ENCODE results near the gene PPP1R9B.

PPP1R9B gene

DNA sequence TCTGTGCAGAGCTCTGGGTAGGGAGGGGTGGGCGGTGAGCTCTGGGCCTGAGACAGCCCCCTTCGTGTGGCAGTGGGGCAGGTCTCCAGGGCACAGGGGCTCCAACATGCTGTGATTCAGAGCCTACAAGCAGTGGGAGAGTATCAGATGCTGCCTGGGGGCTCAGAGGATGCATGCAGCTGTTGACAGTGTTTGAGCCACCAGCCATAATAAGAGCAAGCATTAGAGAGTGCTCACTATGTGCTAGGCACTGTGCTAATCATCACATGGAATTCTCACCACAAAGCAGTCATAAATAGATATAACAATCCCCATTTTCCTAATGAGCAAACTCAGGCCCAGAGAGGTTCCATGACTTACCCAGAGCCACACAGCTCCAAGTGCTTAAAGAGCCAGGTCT lies 47.2 kb downstream of the PPP1R9B start:
- DNase-seq (ENCODE audit: low spot score) = no peak

DNA sequence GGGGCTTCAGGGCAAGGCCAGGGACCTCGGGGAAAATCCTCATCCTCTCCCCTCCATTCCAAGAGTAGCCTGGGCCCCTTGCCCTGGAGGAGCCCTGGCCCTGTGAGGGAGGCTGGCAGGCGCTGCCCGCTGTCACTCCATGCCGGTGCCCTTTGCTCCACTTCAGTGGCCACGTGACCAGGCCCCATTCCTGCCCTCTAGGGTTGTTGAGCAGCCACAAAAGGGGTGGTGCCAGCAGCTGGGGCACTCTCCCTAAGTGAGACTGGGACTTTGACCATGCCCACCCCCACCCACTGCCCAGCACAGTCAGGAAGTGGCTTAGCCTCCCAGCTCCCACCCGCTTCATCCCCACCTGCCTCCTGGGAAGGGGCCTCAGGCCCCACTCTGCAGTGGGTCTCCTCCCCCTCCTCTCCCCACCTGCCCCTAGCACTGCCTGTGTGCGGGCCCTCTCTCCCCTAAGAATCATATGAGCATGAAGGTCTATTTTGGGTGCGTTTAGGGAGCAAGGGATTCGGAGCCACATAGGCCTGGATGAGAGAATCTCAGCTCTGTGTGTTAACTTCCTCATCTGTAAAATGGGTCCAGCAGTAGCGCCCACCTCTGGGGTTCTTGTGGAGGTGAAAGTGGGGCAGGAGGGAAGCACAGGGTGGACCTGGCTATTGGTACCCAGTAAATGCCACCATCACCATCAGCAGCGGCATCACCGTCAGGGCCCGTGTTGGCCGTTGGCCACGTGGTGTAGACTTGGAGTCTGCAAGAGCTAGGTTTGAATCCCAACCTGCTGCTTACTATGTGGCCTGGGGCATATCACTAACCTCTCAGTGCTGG lies 48.1 kb downstream of the PPP1R9B start:
- peak; percentile 34 for DNase-seq (ENCODE audit: low spot score)

DNA sequence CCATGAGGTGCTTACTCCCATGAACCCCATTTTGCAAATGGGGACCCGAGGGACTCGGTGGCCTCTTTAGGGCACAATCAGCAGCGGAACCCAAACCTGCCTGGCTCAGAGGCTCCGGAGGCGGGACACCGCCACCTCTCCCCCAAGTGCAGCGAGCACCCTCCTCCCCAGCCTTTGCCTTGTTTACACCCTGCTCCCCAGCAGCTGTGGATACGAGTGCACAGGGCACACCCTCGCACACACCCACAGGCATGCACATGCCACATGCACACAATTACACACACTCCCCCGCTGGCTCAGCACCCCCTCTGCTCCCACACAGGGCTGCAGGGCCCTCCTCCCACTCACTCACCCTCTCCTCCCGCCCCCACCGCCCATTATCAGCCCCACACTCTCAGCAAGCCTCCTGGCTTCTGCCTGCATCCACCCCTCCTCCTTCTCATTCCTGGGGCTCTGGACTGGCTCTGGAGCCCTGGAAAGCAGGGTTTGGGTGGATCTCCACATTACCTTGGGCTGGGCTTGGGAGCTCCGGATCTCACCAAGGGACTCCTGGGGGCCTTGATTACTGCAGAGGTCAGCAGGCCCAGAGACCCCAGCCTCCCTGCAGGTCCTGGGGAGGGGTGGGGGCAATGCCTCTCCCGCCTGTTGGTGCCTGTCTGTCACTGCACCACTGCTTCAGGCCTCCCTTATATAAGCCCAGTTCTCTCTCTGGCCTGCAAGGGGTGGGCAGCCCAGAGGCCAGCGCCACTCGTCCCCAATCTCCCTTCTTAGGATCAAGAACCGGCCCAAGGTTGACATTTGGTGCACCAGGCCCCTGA lies 48.9 kb downstream of the PPP1R9B start:
- no peak for DNase-seq (ENCODE audit: low spot score)

DNA sequence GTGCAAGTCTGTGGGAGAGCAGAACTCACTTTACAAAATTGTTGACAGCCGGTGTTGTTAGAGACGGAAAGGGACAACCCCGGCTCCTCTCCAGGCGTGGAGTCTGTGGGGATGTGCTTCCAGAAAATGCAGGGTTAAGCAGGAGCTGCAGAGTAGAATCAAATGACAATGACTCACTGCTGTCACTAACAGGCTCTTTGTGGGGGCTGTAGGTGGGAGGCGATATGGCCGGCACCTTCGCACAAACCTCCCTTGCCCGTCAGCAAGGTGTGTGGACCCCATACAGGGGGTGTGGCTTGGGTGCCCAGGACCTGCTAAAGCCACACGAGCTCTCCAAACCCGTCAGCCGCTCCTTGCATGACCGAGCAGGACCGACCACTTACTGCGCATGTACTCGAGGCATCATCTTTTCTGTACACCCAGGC lies 49.5 kb downstream of the PPP1R9B start:
- peak; percentile 17 for DNase-seq (ENCODE audit: low spot score)

DNA sequence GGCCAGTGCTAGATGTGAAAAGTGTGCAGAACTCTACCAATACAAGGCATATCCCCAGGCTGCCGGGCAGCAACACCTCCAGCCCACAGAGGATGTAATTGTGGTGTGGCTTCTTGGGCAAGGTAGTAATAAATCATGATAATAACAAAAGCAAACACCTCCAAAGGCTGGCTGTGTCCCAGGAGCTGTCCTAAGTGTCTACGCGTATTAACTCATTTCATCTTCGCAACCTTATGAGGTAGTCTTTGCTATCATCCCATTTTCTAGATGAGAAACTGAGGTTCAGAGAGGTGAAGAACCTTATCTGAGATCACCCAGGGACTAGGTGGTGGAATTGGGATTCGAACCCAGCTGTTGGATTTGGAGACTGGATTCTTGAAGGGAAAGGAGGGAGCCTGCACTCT lies 50.0 kb downstream of the PPP1R9B start:
- DNase-seq (ENCODE audit: low spot score) = no peak

DNA sequence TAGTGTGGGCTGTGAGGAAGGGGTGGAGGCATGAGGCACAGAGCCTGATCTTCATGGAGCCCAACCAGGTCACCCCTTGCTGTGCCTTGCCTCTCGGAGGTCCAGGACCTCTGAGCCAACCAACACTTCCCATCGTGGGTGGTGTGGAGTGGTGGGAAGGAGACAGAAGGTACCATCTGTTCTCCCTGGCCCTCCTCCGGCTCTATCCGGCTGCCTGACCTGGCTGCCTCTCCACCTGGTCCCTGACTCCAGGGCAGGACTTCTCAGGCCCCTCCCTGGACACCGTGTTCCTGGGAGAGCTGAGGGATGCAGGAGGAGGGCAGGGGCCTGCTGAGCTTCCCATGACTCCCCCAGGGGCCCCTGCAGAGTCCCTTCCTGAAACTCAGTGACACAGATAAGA lies 51.5 kb downstream of the PPP1R9B start:
- DNase-seq (ENCODE audit: low spot score) = no peak

DNA sequence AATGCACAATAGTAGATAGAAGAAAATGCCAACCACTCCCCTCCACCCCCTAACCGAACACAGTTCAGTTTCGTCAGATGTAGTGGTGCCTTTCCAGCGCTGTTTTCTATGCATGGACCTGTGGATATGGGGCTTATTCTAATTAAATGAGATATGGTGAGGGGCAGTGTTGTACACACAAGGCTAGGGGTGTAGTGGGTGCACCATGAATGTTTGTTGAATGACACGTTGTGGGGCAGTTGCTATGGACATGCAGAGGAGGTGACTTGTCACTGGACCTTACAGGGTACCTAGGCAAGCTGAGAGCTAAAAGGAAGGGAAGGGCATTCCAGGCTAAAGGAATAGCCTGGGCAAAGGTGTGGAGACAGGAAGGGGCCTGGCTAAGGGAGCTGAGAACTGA lies 51.9 kb downstream of the PPP1R9B start:
- DNase-seq (ENCODE audit: low spot score) = no peak

DNA sequence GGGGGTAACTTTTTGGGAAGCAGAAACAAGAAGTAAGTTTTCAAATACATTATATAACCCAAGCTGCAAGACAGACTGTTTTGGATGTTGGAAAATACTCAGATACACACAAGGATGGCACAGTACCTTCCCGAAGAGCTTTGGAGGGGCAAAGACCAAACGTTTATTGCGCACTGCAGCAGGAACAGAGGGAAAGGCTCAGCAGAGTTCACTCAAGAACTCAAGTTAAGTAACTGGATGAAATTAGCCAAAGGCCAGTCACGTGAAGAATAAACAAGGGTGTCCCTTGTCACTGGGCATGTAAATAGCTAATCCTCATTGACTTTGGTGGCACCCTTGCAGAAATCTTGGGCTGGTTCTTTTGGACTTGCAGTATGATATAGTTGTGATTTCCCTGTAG lies 52.6 kb downstream of the PPP1R9B start:
- DNase-seq (ENCODE audit: low spot score) = no peak

DNA sequence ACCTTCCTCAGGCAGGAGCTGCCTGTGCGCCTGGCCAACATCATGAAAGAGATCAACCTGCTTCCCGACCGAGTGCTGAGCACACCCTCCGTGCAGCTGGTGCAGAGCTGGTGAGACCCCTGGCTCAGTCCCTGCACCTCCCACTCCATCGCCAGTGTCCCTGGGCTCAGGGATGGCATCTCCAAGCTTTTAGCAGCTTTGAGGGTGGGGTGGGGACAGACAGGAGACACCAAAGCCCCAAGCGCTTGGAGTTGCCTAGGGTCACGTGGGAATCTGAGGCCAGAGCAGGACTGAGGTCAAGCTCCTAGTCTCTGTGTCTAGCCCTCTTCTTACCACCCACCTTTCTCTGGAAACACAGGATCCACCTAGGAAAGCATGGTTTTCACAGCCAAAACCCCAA lies 53.0 kb downstream of the PPP1R9B start:
- DNase-seq (ENCODE audit: low spot score) = no peak

DNA sequence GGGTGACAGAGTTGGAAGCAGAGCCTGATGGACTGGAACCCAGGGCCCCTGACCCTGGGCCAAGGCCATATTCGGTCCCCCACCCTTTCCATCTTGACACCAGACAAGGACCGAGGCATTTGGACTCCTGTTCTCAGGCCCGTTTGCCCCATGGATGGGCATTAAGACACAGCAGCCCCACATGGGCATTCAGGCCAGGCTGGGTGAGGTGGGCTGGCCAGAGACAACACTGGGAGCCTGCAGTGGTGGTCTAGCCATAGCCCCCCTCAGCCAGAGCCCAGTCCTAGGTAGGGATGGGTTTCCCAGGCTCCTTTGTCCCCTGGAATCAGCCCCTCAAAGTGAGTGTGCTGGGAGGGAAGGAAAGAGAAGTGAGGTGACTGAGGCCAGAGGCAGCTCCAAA lies 53.7 kb downstream of the PPP1R9B start:
- DNase-seq (ENCODE audit: low spot score) = no peak

DNA sequence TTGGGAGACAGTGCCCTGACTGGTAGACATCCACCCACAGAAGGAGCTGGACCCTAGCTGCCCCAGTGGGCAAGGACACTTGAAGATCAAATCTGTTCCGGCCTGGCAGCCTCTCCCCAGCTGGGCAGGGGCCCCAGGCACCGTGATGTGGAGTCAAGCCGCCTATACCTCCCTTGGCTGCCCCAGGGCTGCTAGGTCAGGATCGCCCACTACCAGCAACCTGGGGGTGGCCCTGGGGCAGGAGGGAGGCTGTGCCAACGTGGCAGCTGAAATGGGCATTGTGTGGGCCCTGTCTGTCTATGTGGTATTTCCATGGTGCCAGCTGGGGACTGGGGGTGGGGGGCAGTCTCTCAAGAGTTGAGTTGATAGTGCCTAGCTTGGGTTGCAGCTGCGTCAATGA lies 54.4 kb downstream of the PPP1R9B start:
- DNase-seq (ENCODE audit: low spot score) = peak; percentile 20

DNA sequence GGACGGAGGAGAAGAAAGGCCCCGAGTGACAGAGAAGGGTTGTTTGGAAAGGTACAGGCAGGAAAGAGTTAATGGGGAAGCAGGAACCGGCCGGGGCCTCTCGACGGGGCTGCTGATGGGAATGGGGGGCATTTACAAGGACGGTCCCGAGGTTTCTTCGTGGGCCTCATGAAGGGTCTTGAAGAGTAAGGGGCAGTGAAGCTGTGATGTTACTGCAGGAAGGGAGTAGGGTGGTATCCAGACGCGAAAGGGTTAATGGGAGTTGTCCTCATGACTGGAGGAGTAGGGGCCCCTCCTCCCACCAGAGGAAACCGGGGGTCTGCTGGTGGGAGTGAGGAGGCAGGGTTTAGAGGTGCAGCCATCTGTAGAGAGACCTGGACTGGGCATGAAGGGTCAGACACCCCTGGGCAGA lies 54.8 kb downstream of the PPP1R9B start:
- DNase-seq (ENCODE audit: low spot score) = peak; percentile 39

DNA sequence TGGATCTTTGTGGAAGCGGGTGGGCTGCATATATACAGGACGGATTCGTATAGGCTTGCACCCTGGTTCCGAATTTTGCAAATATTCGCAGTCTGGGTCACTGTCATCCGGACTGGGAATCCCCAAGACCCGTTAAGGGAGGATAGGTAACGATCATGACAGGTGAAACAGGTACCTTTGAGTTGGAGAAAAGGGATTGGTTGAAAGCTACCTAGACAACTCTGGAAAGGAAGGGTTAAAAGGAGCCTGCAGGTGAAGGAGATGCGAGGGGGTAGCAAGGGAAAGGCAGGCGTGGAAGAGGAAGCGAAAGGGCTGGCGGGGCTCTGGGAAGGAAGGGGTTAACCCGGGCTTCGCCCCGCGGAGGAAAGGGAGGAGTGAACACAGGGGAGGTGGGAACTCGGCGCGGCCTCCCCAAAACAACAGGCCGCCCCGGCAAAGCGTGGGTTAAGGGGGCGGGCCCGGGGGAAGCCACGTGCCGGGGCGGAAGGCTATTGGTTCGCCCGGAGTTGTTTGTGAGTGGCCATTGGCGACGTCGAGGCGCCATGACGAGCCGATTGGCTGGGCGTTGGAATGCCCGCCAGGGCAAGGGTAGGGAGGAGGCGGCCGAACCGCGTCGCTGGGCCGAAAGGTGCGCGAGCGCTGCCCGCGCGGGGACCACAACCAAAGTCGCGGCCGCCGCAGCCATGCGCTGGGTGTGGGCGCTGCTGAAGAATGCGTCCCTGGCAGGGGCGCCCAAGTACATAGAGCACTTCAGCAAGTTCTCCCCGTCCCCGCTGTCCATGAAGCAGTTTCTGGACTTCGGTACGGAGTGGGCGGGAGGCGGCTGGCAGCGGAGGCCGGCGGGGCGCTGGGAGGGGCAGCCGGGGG lies 55.5 kb downstream of the PPP1R9B start, which contains the start of gene PDK2:
TSS of gene PDK2 (plus strand) at position 599 of the 867 bp plus-strand sequence. CDS start at position 684, 85 bp downstream.
- peak; percentile 96 for DNase-seq (ENCODE audit: low spot score)

DNA sequence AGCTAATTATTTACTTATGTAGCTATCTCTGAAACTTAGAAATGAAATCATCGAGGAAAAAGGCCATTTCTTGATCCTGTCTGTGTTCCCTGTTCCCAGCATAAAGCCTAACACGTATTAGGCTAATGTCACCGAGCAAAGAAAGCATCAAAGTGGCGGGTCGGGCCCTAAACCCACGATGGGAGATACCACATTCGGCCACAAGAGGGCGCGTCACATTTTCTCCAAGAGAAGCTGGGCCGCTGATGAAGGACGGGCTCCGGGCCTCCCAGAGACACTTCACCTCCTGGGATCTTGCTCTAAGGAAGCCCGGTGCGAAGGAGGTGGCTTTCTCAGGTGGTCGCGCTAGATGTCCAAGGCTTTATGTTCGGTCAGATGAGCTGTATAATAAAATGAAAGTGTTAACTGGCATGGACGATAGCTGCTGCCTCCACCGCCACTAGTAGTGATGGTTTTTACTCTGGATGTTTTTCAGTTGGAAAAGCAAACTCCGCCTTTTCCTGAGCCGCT lies 56.2 kb downstream of the PPP1R9B start:
- DNase-seq (ENCODE audit: low spot score) = peak; percentile 95

DNA sequence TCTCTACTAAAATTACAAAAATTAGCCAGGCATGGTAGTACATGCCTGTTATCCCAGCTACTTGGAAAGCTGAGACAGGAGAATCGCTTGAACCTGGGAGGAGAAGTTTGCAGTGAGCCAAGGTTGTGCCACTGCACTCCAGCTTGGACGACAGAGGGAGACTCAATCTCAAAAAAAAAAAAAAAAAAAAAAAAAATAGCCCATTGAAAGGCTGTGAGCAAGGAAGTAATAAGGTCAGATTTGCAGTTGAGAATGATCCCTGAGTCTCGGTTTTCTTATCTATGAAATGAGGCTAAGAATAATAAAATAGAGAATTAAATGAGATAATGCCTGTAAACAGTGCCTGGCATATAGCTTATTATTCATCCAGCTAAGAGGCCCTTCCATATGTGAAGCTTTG lies 56.7 kb downstream of the PPP1R9B start:
- DNase-seq (ENCODE audit: low spot score) = no peak

DNA sequence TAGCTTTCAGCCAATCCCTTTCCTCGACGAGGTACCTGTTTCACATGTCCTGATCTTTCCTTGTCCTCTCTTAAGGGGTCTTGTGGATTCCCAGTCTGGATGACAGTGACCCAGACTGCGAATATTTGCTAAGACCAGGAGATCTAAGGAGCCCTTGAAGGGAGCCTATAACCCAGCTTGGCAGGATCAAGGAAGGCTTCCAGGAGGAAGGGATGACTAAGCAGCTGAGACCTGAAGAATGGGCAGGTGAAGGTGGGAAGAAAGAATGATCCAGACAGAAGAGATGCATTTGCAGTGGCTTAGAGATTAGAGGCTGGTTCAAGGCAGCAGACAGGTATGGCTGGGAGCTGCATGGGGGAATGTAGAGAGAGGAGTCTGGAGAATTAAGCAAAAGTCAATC lies 57.2 kb downstream of the PPP1R9B start:
- DNase-seq (ENCODE audit: low spot score) = no peak

DNA sequence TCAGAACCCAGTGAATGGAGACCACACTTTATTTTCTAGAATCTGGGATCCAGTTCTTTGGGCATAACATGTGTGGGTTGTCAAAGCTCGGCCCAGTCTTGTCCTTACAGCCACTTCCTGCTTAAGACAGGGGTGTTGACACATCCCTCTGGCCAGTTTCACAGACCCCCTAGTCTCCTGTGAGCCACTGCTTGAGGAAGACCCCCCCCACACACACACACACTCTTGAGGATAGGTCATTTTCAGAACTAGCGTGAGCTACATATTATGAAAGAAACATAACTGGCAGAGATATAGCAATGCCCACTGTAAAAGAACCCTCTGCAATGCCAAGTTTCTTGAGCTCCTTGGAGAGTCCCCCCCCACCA lies 58.6 kb downstream of the PPP1R9B start:
- DNase-seq (ENCODE audit: low spot score) = no peak

DNA sequence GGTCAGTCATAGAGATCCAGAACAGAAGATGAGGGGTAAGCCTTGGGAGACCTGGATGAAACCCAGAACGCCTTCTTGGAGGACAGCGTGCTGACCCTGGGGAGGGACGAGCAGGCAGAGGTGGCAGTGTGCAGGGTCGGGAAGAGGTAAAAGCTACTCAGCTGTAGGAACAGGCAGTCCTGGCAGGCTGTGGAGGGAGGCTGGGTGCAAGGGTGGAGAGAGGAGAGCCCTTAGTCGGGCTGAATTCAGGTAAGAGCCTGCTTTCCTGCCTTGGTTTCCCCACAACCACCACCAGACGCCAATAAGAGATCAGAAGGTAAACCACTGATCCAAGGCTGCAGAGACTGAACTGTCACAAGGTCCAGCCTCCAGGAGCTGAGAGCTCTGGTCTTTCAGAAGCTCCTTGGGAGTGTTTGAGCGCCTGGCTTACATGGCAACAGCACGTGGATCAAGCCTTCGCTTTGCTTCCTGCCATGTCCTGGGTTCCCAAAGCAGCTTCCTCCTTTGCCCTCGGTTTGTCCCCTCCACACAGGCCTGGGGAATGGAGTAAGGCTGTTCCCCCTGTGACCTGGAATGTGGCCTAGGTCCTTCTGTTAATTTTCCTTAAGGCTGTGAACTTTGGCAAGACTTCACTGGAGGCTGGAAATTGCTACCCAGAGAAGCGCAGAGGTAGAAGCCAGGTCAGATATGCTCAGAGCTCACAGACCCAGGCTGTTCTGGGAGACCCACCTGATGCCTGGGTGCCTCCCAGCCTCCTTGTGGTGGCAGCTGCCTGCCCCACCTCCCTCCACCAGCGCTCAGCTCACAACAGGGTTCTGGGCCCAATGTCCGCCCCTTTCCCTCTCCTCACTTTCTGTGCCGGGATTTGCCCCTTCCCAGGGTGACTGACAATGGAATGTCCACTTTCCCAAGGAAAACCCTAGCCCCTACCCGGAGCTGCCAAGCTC lies 59.2 kb downstream of the PPP1R9B start:
- no peak for DNase-seq (ENCODE audit: low spot score)

DNA sequence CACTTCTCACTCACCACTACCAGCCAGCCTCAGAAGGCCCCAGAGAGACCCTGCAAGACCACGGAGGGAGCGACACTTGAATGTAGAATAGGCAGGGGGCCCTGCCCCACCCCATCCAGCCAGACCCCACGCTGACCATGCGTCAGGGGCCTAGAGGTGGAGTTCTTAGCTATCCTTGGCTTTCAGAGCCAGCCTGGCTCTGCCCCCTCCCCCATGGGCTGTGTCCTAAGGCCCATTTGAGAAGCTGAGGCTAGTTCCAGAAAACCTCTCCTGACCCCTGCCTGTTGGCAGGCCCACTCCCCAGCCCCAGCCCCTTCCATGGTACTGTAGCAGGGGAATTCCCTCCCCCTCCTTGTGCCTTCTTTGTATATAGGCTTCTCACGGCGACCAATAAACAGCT lies 60.4 kb downstream of the PPP1R9B start:
- DNase-seq (ENCODE audit: low spot score) = no peak

DNA sequence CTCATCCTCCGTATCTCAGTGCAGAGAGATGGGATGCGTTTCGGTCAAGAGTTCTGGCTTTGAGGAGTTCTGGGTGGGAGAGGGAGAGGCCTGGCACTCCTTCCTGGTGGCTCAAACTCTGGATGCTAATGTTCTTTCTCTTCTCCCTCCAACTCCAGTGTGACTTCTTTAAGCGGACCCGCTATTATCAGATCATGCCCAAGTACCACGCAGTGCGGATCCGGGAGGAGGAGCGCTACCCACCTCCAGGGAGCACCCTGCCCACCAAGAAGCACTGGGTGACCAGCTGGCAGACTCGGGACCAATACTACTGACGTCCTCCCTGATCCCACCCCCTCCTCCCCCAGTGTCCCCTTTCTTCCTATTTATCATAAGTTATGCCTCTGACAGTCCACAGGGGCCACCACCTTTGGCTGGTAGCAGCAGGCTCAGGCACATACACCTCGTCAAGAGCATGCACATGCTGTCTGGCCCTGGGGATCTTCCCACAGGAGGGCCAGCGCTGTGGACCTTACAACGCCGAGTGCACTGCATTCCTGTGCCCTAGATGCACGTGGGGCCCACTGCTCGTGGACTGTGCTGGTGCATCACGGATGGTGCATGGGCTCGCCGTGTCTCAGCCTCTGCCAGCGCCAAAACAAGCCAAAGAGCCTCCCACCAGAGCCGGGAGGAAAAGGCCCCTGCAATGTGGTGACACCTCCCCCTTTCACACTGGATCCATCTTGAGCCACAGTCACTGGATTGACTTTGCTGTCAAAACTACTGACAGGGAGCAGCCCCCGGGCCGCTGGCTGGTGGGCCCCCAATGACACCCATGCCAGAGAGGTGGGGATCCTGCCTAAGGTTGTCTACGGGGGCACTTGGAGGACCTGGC lies 61.3 kb downstream of the PPP1R9B start:
- DNase-seq (ENCODE audit: low spot score) = no peak
